ENCODE measurements around the gene HLA-B. TPM values are rescaled to one million over a fixed set of nuclear protein-coding genes. Genes with fewer than 3 reads are reported as not detected.

HLA-B gene
- total and polyA plus RNA-seq, 4 donors, result 341 to 864 (median 417) TPM

GRCh38 chr6:31366693-31367470, 9.9 kb upstream of the HLA-B start:
- DNase-seq (ENCODE audit: low spot score), result peak; percentile 91
- Histone ChIP-seq H3K4me3 (ENCODE audit: low read depth in 1 of 3, low read length in 3 of 3) (peak overlapping the region; percentile 11 to 48 (median 43)), H3K27ac (ENCODE audit: low read depth in 1 of 2, low read length in 2 of 2) (no peak overlapping the region), H3K9ac (ENCODE audit: low read depth in 1 of 2, low read length in 2 of 2) (peak overlapping the region in 1 of 2 donors; percentile 16), H3K4me1 (ENCODE audit: control insufficient read depth in 4 of 4, insufficient read depth in 4 of 4, low read length in 3 of 4) (peaks cover 0 to 7% (median 7%) of the 10 kb centered on the region in 4 donors), H3K27me3 (ENCODE audit: control insufficient read depth in 4 of 4, insufficient read depth in 4 of 4, low read length in 3 of 4) (no peaks in the 10 kb centered on the region), H3K36me3 (ENCODE audit: control insufficient read depth in 4 of 4, insufficient read depth in 3 of 4, low read depth in 1 of 4, low read length in 3 of 4) (no peaks in the 10 kb centered on the region), H3K9me3 (ENCODE audit: control insufficient read depth in 4 of 4, low read length in 3 of 4) (no peaks in the 10 kb centered on the region)
- 5% methylated on average over 30 of the region's 30 CpGs for WGBS
- TF ChIP-seq RXRA (IDR thresholded peaks at IDR 0.05), result peak; percentile 21 to 37
- TF ChIP-seq YY1 (IDR thresholded peaks at IDR 0.05), result peak; percentile 48
- TF ChIP-seq RAD21 (IDR thresholded peaks at IDR 0.05), result peak; percentile 96 to 99
- no peak for TF ChIP-seq REST (IDR thresholded peaks at IDR 0.05)
- peak; percentile 87 for TF ChIP-seq CTCF (IDR thresholded peaks at IDR 0.05; ENCODE audit: low read depth, low read length, missing input control)
- no peak for TF ChIP-seq HNF4A (conservative IDR thresholded peaks at IDR 0.05)

- H3K4me3 ChIP-seq (ENCODE audit: low read depth in 1 of 3, low read length in 3 of 3), result no peak overlapping the region
- no peaks in the 10 kb centered on the region for H3K9me3 ChIP-seq (ENCODE audit: control insufficient read depth in 4 of 4, low read length in 3 of 4)
- H3K27ac ChIP-seq (ENCODE audit: low read depth in 1 of 2, low read length in 2 of 2), result no peak overlapping the region
- TF ChIP-seq FOXA2 (IDR thresholded peaks at IDR 0.05) (no peak), TAF1 (conservative IDR thresholded peaks at IDR 0.05) (no peak), GABPA (IDR thresholded peaks at IDR 0.05 in 1 of 2, conservative IDR thresholded peaks at IDR 0.05 in 1 of 2) (no peak), NR2F2 (IDR thresholded peaks at IDR 0.05) (no peak), ZBTB33 (IDR thresholded peaks at IDR 0.05) (no peak), JUND (IDR thresholded peaks at IDR 0.05) (no peak)
- DNase-seq (ENCODE audit: low spot score), result no peak
- no peak overlapping the region for H3K9ac ChIP-seq (ENCODE audit: low read depth in 1 of 2, low read length in 2 of 2)
- WGBS, result 84% methylated on average over 5 of the region's 5 CpGs
- H3K4me1 ChIP-seq (ENCODE audit: control insufficient read depth in 4 of 4, insufficient read depth in 4 of 4, low read length in 3 of 4), result peaks cover 0 to 7% (median 7%) of the 10 kb centered on the region in 4 donors
- no peaks in the 10 kb centered on the region for H3K27me3 ChIP-seq (ENCODE audit: control insufficient read depth in 4 of 4, insufficient read depth in 4 of 4, low read length in 3 of 4)
- no peaks in the 10 kb centered on the region for H3K36me3 ChIP-seq (ENCODE audit: control insufficient read depth in 4 of 4, insufficient read depth in 3 of 4, low read depth in 1 of 4, low read length in 3 of 4)
Observed at GRCh38 chr6:31365864-31366263, 8.9 kb upstream of the HLA-B start.

Measured in liver (tissue), 9 donors.